AG20443 (cell line): Measurements from ENCODE around the gene LRRTM1.

ENCODE experiments used
- DNase-seq: peaks from one replicate; pipeline ENCODE4 v3.0.0; 2012; ENCODE audit warnings: low spot score, mixed read lengths

Gene LRRTM1

DNA sequence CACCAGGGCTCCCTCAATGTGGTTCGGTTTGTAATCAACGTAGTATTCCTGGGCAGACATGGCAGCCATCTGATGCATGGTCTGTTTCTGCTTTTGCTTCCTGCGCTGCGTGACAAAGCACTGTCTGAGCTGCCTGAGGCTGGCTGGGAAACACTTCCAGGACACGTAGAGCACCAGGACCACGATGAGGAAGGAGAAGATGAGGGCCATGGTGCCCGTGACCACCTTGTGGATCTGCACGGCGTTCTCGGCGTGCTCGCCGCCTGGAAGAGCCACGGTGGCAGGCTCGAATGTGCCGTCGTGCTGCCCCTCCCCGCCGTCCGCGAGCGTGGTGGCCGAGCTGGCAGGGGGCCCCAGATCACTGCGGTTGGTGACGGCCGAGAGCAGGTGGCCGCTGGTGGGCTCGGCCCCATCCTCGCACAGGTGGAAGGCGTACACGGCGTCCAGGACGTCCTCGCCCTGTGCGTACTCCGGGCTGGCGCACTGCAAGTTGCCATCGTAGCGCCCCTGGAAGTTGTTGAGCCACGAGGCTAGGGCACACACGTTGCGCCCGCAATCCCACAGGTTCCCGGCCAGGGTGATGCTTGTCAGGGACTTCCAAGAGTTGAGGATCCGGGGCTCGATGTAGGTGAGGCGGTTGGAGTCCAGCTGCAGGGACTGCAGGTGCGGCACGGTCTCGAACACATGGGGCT, 2.1 kb downstream of the LRRTM1 start:
- no peak for DNase-seq

GRCh38 chr2:80302001-80302313, 2.6 kb downstream of the LRRTM1 start:
- no peak for DNase-seq

DNA sequence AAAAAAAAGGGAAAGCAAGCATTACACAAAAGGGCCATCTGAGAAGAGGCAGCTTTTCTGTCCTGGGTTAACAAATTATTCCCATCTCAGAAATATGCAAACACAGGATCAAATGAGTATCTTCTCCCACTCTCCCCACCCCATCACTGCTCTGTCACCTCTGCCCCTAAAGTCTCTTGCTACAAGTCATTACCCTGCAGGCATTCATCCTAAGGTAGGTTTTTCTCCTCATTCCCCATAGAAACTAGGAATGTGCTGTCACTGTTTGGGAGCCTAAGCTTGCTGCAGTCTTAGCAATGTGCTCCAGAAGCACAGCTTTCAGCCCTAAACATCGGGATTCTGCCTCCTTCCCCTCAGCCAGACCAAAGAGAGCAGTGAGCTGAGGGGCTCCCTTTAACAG, 3.6 kb downstream of the LRRTM1 start:
- DNase-seq: no peak

- no peak for DNase-seq
Observed at GRCh38 chr2:80300346-80300745, 4.2 kb downstream of the LRRTM1 start.

- DNase-seq: no peak
Observed at GRCh38 chr2:80299661-80300060, 4.9 kb downstream of the LRRTM1 start.

DNA sequence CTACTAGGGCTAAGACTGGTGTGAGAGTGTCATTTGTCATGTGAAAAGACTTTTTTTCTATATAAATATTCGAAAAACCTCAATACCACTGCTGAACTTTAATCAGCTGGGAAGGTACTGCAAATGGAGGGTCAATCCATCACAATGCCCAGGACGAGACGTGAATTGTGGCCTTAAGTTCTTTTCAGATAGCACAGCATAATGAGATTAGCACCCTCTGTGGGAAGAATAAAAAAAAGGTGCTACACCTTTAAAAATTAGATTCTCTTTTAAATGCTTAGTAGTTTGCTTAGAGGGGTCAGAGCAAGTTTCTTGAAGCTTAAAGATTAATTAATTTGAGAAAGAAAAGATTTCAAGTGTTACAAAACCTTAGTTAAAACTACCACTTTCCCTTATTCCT, 5.6 kb downstream of the LRRTM1 start:
- no peak for DNase-seq

DNA sequence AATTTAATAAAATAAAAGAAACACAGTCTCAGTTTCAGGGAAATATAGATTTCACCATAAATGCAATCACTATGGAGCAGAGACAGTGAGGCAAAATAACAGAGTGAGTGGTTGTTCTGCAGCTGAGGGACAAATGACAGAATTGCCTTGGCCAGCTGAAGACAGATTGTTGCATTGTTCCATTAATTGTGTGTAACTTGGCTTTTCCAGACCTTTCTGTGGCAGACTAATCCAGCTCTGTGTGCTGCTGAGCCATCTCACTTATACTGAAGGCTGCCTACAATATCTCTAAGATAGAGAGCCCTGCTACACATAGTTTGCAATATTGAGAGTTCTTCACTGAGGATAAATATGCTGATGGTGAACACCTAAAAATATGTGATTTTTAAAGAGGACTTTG, 11.5 kb downstream of the LRRTM1 start:
- no peak for DNase-seq

- DNase-seq: no peak
Observed at GRCh38 chr2:80292474-80292873, 12.1 kb downstream of the LRRTM1 start.

DNA sequence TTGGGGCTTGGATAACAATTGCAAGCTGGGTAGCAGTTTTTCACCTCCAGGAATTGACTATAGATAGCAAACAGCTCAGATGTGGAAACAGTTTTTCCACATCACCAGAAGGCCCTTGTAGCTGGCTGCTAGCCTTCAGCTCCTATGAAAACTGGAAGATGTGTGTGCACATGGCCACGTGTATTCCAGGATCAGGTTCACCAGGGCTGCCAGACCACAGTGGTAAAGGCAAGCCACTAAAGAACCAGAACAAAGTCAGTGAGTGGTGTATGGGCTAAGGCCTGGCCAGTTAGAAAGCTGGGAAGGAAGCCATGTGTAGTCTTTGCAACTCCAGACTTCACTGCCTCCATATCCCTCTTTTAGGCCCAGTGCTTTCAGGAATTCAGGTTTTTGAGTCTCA, 12.9 kb downstream of the LRRTM1 start:
- no peak for DNase-seq

GRCh38 chr2:80288576-80288975, 16.0 kb downstream of the LRRTM1 start:
- no peak for DNase-seq

DNA sequence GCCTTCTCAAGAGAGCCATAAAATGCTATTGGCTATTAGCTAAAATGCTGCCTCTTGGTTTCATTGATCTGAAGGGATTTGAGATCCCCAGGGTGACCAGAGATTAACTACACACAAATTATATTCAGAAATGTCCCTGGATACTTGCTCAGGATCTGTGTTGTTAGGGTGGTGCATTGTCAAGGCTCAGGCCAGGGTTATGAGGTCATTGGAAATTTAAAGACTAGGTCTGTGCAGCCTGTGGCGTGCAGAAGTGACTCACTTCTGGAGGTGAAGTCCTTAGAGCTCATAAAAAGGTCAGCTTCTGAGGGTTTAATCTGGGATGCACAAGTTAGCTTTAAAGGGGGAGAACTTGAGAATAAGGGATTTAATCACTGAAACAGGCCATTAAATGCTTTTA, 23.5 kb downstream of the LRRTM1 start:
- DNase-seq: no peak

- no peak for DNase-seq
Observed at GRCh38 chr2:80280598-80280997, 24.0 kb downstream of the LRRTM1 start.

- DNase-seq: no peak
Observed at GRCh38 chr2:80269806-80270205, 34.7 kb downstream of the LRRTM1 start.

DNA sequence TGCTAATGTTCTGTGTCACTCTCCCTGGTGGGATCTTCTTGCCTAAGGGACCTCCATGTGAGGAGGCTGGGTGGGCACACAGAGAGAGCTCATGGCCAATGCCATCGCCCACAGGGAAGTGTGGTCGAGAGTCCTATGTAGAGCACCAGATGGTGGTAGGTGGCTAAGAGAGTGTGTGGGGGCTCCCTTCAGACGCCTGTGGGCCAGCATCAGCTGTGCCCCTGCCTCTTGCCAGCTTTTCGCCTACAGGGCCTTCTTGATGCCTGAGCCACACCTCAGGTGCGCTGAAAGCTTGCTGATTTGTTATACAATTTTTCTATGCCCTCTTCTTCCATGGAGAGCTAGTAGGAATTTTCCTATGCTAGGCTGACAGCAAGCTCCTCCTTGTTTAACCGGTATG, 38.3 kb downstream of the LRRTM1 start:
- DNase-seq: no peak

- DNase-seq: no peak
Observed at GRCh38 chr2:80259292-80259691, 45.3 kb downstream of the LRRTM1 start.

GRCh38 chr2:80258793-80259192, 45.8 kb downstream of the LRRTM1 start:
- DNase-seq: no peak

- DNase-seq: no peak
Observed at GRCh38 chr2:80258341-80258740, 46.2 kb downstream of the LRRTM1 start.

DNA sequence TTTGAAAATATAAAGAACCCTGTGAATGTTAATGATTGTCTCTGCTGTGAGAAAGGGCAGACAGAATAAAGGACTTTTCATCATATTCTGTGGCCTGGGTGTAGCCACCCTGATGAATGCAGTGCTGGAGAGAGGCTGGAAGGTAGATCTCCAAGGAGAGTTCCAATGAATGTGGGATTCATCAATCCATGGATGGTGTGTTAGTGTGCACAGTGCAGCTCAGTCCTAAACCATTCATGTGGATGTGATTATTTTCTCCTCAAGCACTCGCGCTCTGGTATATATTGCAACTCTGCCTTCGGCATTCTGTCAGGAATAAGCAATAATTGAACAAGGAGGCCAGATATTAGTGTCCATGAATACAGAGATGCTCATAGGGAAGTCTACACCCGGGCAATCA, 47.1 kb downstream of the LRRTM1 start:
- no peak for DNase-seq

GRCh38 chr2:80256782-80257167, 47.8 kb downstream of the LRRTM1 start:
- DNase-seq: no peak

GRCh38 chr2:80255918-80256781, 48.4 kb downstream of the LRRTM1 start:
- peak; percentile 14 for DNase-seq

- no peak for DNase-seq
Observed at GRCh38 chr2:80252294-80252986, 52.1 kb downstream of the LRRTM1 start.
